ENCODE measurements around the gene ZFPL1. TPM values are rescaled to one million over a fixed set of nuclear protein-coding genes. Genes with fewer than 3 reads are reported as not detected.

ZFPL1 gene
- total RNA-seq, 1 donor from 2014 or later: 46.2 TPM

DNA sequence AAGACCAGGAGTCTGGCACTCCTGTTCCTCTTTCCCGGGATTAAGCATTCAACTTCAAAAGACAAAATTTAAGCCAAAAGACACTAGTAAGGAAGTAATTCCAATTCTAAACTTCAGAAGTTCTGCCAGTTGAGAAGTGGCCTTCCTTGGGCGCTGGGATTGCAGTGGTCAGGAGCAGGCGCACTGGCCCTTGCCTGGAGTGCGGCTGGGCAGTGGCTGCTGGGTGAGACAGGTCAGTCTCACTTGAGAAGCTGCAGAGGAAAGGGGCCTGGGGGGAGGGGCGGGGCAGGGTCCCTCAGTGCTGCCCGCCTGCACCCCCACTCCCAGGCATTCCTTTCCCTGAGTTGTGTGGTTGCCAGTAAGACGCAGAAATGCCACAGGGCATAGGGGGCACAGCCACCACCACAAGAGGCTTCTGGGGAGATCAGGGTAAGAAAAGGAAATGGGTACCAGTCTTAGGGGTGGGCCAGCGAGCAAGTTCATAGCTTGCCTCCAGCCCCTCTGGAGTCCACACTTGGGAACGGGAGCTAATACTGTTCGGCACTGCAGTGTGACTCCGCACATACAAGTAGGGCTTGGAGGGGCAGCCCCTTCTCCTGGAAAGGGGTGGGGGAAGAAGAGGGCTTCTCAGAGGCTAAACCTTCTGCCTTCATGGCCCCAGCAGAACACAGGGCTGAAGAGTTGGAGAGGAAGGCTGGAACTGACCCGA, 43.6 kb downstream of the ZFPL1 start:
- H3K36me3 Mint-ChIP-seq: peaks cover 9% of the 10 kb centered on the region
- no peak overlapping the region for H3K27ac Mint-ChIP-seq
- no peaks in the 10 kb centered on the region for H3K9me3 Mint-ChIP-seq
- TF ChIP-seq, protein P1, sequence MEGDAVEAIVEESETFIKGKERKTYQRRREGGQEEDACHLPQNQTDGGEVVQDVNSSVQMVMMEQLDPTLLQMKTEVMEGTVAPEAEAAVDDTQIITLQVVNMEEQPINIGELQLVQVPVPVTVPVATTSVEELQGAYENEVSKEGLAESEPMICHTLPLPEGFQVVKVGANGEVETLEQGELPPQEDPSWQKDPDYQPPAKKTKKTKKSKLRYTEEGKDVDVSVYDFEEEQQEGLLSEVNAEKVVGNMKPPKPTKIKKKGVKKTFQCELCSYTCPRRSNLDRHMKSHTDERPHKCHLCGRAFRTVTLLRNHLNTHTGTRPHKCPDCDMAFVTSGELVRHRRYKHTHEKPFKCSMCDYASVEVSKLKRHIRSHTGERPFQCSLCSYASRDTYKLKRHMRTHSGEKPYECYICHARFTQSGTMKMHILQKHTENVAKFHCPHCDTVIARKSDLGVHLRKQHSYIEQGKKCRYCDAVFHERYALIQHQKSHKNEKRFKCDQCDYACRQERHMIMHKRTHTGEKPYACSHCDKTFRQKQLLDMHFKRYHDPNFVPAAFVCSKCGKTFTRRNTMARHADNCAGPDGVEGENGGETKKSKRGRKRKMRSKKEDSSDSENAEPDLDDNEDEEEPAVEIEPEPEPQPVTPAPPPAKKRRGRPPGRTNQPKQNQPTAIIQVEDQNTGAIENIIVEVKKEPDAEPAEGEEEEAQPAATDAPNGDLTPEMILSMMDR (IDR thresholded peaks at IDR 0.05; ENCODE audit: unreplicated experiment): no peak
- H3K27me3 Mint-ChIP-seq (ENCODE audit: low read depth): no peaks in the 10 kb centered on the region
- peaks cover 11% of the 10 kb centered on the region for H3K4me1 Mint-ChIP-seq
- DNase-seq (ENCODE audit: low spot score in 2 of 2, unreplicated experiment in 2 of 2): no peak
- H3K4me3 Mint-ChIP-seq: no peak overlapping the region

DNA sequence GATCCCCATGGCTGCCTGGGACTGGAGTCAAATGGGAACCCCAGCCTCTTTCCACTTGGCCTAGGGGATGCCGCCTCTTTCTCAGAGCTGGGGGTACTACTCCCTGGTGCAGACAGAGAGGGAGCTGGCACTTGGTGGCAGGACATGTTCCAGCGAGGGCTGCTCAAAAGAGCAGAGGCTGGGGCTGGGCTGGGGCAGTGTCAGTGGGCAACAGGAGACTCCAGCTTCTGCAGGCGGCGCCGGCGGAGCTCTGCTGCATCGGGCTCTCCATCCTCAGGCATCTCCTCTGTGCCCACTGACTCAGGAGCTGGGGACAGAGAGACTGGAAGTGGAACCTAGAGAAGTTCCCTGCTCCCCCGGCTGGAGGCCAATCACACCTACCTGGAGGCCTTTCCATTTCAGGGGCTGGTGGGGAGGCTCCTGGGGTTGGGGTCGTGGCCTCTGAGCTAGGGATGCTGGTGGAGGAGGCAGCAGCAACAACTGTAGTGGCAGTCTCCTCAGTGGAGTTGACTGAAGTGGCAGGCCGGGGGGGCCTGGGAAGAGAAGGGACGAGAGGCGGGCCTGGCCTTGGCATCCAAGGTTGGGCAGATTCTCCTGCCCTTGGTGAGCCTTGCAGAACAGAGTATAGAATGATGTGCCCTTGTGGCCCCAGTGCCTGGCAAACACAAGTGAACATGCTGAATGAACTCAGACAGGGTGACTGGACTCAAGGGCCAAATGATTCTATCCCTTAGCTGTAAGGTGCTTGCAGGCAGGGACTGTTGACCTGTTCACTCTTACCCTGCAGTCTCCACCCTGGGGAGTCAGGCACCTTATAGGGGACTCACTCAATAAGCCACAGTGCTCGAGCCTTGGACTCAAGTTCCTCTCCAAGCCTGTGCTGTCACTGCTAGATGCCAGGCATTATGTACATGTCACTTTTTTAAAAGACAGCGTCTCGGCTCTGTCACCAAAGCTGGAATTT, 44.4 kb downstream of the ZFPL1 start:
- Mint-ChIP-seq H3K27me3 (ENCODE audit: low read depth) (no peaks in the 10 kb centered on the region), H3K4me3 (no peak overlapping the region), H3K27ac (no peak overlapping the region), H3K4me1 (peaks cover 14% of the 10 kb centered on the region), H3K36me3 (peaks cover 9% of the 10 kb centered on the region), H3K9me3 (no peaks in the 10 kb centered on the region)
- no peak for DNase-seq (ENCODE audit: low spot score in 2 of 2, unreplicated experiment in 2 of 2)
- TF ChIP-seq, protein P1 (IDR thresholded peaks at IDR 0.05; ENCODE audit: unreplicated experiment): no peak

DNA sequence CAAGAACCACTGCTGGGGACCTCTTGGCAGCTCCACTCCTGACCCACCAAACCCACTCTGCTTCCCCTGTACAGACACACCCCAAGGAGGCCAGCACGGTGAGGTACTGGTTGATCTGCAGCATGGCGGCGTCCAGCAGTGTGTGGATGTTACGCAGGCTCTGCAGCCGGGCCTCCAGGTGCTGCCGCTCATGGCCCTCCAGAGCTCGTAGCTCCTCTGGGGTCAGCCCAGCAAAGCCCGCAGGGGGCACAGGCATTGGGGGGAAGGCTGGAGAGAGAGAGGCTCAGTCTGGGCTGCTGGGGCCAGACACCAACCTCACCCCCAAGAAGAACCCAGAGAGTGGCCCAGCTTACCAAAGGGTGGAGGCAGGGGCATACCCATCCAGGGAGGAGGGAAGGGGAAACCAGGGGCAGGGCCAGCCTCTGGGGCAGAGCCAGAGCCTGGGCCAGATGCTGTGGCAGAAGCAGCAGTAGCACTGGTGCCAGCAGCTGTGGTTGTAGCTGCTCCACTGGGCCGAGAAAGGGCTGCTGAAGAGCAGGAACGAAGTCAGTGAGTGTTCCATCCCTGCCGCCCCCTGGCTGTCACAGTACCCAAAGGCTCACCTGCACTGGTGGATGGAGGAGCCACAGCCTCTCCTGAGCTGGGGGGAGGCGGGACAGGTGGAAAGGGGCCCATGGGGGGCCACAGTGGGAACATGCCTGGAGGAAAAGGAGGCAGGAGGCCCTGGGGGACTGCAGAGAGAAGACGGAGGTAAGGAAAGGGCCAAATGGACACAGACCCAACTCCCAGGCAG, 45.8 kb downstream of the ZFPL1 start:
- TF ChIP-seq, protein P1 (IDR thresholded peaks at IDR 0.05; ENCODE audit: unreplicated experiment): no peak
- Mint-ChIP-seq H3K4me3 (no peak overlapping the region), H3K27ac (no peak overlapping the region), H3K9me3 (no peaks in the 10 kb centered on the region), H3K36me3 (peaks cover 7% of the 10 kb centered on the region), H3K27me3 (ENCODE audit: low read depth) (no peaks in the 10 kb centered on the region), H3K4me1 (peaks cover 15% of the 10 kb centered on the region)
- DNase-seq (ENCODE audit: low spot score in 2 of 2, unreplicated experiment in 2 of 2): no peak

DNA sequence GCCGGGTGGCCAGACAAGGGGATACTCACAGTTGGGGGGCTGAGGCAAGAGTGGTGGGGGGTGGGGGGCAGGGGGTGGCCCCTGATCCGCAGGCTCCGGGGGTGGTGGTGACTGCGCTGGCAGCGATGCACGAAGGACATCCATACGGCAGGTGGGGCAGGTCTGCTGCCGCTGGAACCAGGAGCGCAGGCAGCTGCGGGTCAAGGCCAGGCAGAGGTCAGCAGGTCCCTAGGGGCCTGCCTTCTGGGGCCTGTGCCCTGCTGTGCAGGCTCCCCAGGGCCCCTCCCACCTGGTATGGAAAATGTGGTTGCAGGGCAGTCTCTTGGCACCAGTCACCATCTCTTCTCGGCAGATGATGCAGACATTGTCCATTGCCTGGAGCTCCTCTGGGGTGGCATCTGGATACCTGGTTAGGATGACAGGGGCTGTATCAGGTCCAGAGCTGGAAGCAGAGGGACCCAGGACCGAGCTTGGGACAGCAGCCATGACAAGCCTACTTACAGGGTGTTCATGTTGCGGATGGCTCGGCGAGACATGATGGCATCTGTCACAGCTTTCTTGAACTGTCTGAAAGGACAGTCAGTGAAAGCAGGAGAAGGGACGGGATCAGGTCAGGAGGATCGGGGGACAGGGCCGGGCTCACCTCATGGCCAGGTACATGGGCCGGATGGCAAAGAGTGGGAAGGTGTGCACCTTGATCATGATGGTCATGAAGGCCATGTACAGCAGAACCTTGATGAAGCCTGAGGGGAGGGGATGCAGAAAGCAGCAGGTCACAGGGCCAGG, 46.8 kb downstream of the ZFPL1 start:
- Mint-ChIP-seq H3K27me3 (ENCODE audit: low read depth) (no peaks in the 10 kb centered on the region), H3K27ac (no peak overlapping the region), H3K9me3 (no peaks in the 10 kb centered on the region), H3K36me3 (peaks cover 7% of the 10 kb centered on the region), H3K4me1 (peaks cover 22% of the 10 kb centered on the region), H3K4me3 (no peak overlapping the region)
- DNase-seq (ENCODE audit: low spot score in 2 of 2, unreplicated experiment in 2 of 2): no peak
- TF ChIP-seq, protein P1 (IDR thresholded peaks at IDR 0.05; ENCODE audit: unreplicated experiment): no peak

DNA sequence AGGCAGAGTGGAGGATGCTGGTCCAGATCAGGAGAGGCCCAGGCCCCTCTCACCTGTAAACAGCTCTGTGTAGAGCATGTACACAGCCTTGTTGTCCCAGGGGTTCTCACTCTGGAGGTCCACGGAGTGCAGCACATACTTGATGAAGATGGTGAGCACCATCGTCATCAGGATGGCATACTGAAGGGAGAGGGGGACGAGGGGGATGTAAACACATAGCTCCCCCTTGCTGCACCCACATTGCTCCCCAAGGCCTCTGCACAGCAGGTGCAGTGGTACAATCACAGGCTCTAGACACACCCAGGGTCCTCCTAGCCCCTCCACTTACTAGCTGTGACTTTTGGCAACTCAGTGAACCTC, 47.4 kb downstream of the ZFPL1 start:
- H3K9me3 Mint-ChIP-seq: no peaks in the 10 kb centered on the region
- peaks cover 27% of the 10 kb centered on the region for H3K4me1 Mint-ChIP-seq
- DNase-seq (ENCODE audit: low spot score in 2 of 2, unreplicated experiment in 2 of 2): no peak
- no peak overlapping the region for H3K4me3 Mint-ChIP-seq
- TF ChIP-seq, protein P1 (IDR thresholded peaks at IDR 0.05; ENCODE audit: unreplicated experiment): no peak
- H3K36me3 Mint-ChIP-seq: peaks cover 7% of the 10 kb centered on the region
- no peaks in the 10 kb centered on the region for H3K27me3 Mint-ChIP-seq (ENCODE audit: low read depth)
- no peak overlapping the region for H3K27ac Mint-ChIP-seq
